Measurements from ENCODE around the gene OGFOD3. TPM values are rescaled to one million over a fixed set of nuclear protein-coding genes. Genes with fewer than 3 reads are reported as not detected.

The OGFOD3 gene
- total and polyA plus RNA-seq, 2 experiments from 2014 or later = 38.1 to 44.7 TPM

GRCh38 chr17:82392209-82392920, 26.0 kb downstream of the OGFOD3 start:
- Histone ChIP-seq H3K4me1 (ENCODE audit: insufficient read depth) (peaks cover 9% of the 10 kb centered on the region), H3K27me3 (replicated peaks; ENCODE audit: insufficient read depth) (peaks cover 4% of the 10 kb centered on the region; the same call in 1 of the 2 replicates), H3K4me2 (ENCODE audit: unreplicated experiment) (no peak overlapping the region), H3K9me2 (ENCODE audit: insufficient read depth) (no peaks in the 10 kb centered on the region), H3K36me3 (ENCODE audit: low read depth) (no peaks in the 10 kb centered on the region), H3K4me3 (no peak overlapping the region), H4K20me1 (ENCODE audit: insufficient read depth) (no peaks in the 10 kb centered on the region), H2AFZ (no peak overlapping the region), H3K27ac (no peak overlapping the region), H3K9me3 (ENCODE audit: low read depth) (no peaks in the 10 kb centered on the region), H3K9ac (no peak overlapping the region), H3K79me2 (ENCODE audit: insufficient read depth) (no peaks in the 10 kb centered on the region), H3F3A (ENCODE audit: insufficient read depth) (peaks cover 4% of the 10 kb centered on the region)
- no peak for DNase-seq
- 93% methylated on average over 28 of the region's 28 CpGs for WGBS, 2 experiments (ENCODE audit: low coverage in 1 of 2, low lambda C conversion rate in 2 of 2, missing lambda C conversion rate in 2 of 2)
- in situ Hi-C loops (cut with MboI) = no loop called here
- TF ChIP-seq EZH2 (IDR thresholded peaks at IDR 0.05; ENCODE audit: insufficient read depth, poor library complexity, severe bottlenecking) (no peak), EZH2phosphoT487 (IDR thresholded peaks at IDR 0.05; ENCODE audit: insufficient read depth, low read depth) (no peak)

GRCh38 chr17:82391496-82392066, 26.8 kb downstream of the OGFOD3 start:
- no peak for TF ChIP-seq EZH2 (IDR thresholded peaks at IDR 0.05; ENCODE audit: insufficient read depth, poor library complexity, severe bottlenecking)
- no peak for TF ChIP-seq EZH2phosphoT487 (IDR thresholded peaks at IDR 0.05; ENCODE audit: insufficient read depth, low read depth)
- Histone ChIP-seq H3K79me2 (ENCODE audit: insufficient read depth) (no peaks in the 10 kb centered on the region), H3K4me1 (ENCODE audit: insufficient read depth) (0 out of 2 replicates have a peak, but pooled peaks cover 4% of the 10 kb centered on the region), H3K9me2 (ENCODE audit: insufficient read depth) (no peaks in the 10 kb centered on the region), H3K9ac (no peak overlapping the region), H3K4me3 (no peak overlapping the region), H3K4me2 (ENCODE audit: unreplicated experiment) (no peak overlapping the region), H3F3A (ENCODE audit: insufficient read depth) (no peaks in the 10 kb centered on the region), H3K9me3 (ENCODE audit: low read depth) (no peaks in the 10 kb centered on the region), H3K27me3 (replicated peaks; ENCODE audit: insufficient read depth) (peaks cover 4% of the 10 kb centered on the region; the same call in 1 of the 2 replicates), H3K36me3 (ENCODE audit: low read depth) (no peaks in the 10 kb centered on the region), H3K27ac (no peak overlapping the region), H4K20me1 (ENCODE audit: insufficient read depth) (no peaks in the 10 kb centered on the region), H2AFZ (no peak overlapping the region)
- 95 to 96% methylated on average over 18 to 23 of the region's 23 CpGs for WGBS, 2 experiments (ENCODE audit: low coverage in 1 of 2, low lambda C conversion rate in 2 of 2, missing lambda C conversion rate in 2 of 2)
- DNase-seq = no peak
- in situ Hi-C loops (cut with MboI) = no loop called here

DNA sequence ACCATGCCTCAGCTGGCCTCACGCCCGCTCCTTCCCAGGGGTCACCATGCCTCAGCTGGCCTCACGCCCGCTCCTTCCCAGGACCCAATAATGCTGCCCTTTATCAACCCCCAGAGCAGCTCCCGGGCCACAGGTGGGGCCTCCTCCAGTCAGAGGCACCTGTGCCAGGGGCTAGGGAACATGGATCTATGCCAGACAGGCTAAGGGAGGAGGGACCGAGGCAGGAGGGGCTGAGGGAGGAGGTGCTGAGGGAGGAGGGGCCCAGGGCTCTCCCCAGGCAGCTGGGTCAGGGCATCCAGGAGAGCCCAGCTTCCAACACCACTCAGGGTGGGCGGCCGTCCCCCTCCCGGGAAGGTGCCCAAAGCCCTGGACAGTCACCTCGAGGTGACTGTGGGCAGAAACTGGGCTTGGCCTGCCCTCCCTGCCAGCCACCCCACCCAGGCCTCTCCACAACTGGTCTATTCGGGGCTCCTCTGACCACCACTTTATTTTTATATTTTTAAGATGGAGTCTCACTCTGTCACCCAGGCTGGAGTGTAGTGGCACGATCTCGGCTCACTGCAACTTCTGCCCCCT, 27.4 kb downstream of the OGFOD3 start:
- H3K4me1 ChIP-seq (ENCODE audit: insufficient read depth) = no peaks in the 10 kb centered on the region
- H3K9ac ChIP-seq = no peak overlapping the region
- no peak for TF ChIP-seq EZH2phosphoT487 (IDR thresholded peaks at IDR 0.05; ENCODE audit: insufficient read depth, low read depth)
- TF ChIP-seq EZH2 (IDR thresholded peaks at IDR 0.05; ENCODE audit: insufficient read depth, poor library complexity, severe bottlenecking) = no peak
- WGBS, 2 experiments (ENCODE audit: low coverage in 1 of 2, low lambda C conversion rate in 2 of 2, missing lambda C conversion rate in 2 of 2) = 82 to 87% methylated on average over 7 to 13 of the region's 13 CpGs
- no peaks in the 10 kb centered on the region for H3K9me3 ChIP-seq (ENCODE audit: low read depth)
- no peak overlapping the region for H2AFZ ChIP-seq
- H3K27me3 ChIP-seq (replicated peaks; ENCODE audit: insufficient read depth) = peaks cover 6% of the 10 kb centered on the region; the same call in 1 of the 2 replicates
- H3K27ac ChIP-seq = no peak overlapping the region
- no peaks in the 10 kb centered on the region for H4K20me1 ChIP-seq (ENCODE audit: insufficient read depth)
- H3K4me3 ChIP-seq = no peak overlapping the region
- H3K79me2 ChIP-seq (ENCODE audit: insufficient read depth) = no peaks in the 10 kb centered on the region
- DNase-seq = no peak
- H3K4me2 ChIP-seq (ENCODE audit: unreplicated experiment) = no peak overlapping the region
- no peaks in the 10 kb centered on the region for H3K36me3 ChIP-seq (ENCODE audit: low read depth)
- H3F3A ChIP-seq (ENCODE audit: insufficient read depth) = no peaks in the 10 kb centered on the region
- in situ Hi-C loops (cut with MboI) = no loop called here
- no peaks in the 10 kb centered on the region for H3K9me2 ChIP-seq (ENCODE audit: insufficient read depth)

GRCh38 chr17:82390015-82390859, 28.1 kb downstream of the OGFOD3 start:
- H3K4me2 ChIP-seq (ENCODE audit: unreplicated experiment) = no peak overlapping the region
- H3K79me2 ChIP-seq (ENCODE audit: insufficient read depth) = no peaks in the 10 kb centered on the region
- H3K9ac ChIP-seq = no peak overlapping the region
- no peaks in the 10 kb centered on the region for H3K9me3 ChIP-seq (ENCODE audit: low read depth)
- TF ChIP-seq EZH2 (IDR thresholded peaks at IDR 0.05; ENCODE audit: insufficient read depth, poor library complexity, severe bottlenecking) = no peak
- TF ChIP-seq EZH2phosphoT487 (IDR thresholded peaks at IDR 0.05; ENCODE audit: insufficient read depth, low read depth) = no peak
- H2AFZ ChIP-seq = no peak overlapping the region
- H4K20me1 ChIP-seq (ENCODE audit: insufficient read depth) = no peaks in the 10 kb centered on the region
- H3K27ac ChIP-seq = no peak overlapping the region
- H3K9me2 ChIP-seq (ENCODE audit: insufficient read depth) = no peaks in the 10 kb centered on the region
- peaks cover 12% of the 10 kb centered on the region for H3K27me3 ChIP-seq (replicated peaks; ENCODE audit: insufficient read depth)
- WGBS, 2 experiments (ENCODE audit: low coverage in 1 of 2, low lambda C conversion rate in 2 of 2, missing lambda C conversion rate in 2 of 2) = 94% methylated on average over 30 to 34 of the region's 34 CpGs
- H3K36me3 ChIP-seq (ENCODE audit: low read depth) = no peaks in the 10 kb centered on the region
- H3K4me1 ChIP-seq (ENCODE audit: insufficient read depth) = no peaks in the 10 kb centered on the region
- DNase-seq = no peak
- in situ Hi-C loops (cut with MboI) = no loop called here
- no peak overlapping the region for H3K4me3 ChIP-seq
- H3F3A ChIP-seq (ENCODE audit: insufficient read depth) = no peaks in the 10 kb centered on the region

Measured in GM23248 (cell line).